Mammary epithelial cell (primary cell): Measurements from ENCODE around the gene LINGO1.

Source experiments
- EZH2 ChIP-seq: IDR thresholded peaks from 2 replicates; pipeline ENCODE4 v1.6.1; 2012; ENCODE audit warnings: low read length, inconsistent platforms, borderline replicate concordance
- TF ChIP-seq, protein P1 (sequence below), 2 donors: IDR thresholded peaks in 1 of 2; conservative IDR thresholded peaks in 1 of 2; 2 replicates each; pipeline ENCODE4 v1.5.1; 2011 to 2012; ENCODE audit warnings: inconsistent platforms in 2 of 2, low read length in 2 of 2, mild to moderate bottlenecking in 2 of 2, control low read depth in 1 of 2, low read depth in 1 of 2; ENCODE audit not compliant: insufficient read depth in 1 of 2; ENCODE audit errors: extremely low read depth in 1 of 2

GRCh38 chr15:77609558-77609957 is 23.2 kb downstream of the LINGO1 start:
- TF ChIP-seq, protein P1, sequence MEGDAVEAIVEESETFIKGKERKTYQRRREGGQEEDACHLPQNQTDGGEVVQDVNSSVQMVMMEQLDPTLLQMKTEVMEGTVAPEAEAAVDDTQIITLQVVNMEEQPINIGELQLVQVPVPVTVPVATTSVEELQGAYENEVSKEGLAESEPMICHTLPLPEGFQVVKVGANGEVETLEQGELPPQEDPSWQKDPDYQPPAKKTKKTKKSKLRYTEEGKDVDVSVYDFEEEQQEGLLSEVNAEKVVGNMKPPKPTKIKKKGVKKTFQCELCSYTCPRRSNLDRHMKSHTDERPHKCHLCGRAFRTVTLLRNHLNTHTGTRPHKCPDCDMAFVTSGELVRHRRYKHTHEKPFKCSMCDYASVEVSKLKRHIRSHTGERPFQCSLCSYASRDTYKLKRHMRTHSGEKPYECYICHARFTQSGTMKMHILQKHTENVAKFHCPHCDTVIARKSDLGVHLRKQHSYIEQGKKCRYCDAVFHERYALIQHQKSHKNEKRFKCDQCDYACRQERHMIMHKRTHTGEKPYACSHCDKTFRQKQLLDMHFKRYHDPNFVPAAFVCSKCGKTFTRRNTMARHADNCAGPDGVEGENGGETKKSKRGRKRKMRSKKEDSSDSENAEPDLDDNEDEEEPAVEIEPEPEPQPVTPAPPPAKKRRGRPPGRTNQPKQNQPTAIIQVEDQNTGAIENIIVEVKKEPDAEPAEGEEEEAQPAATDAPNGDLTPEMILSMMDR (conservative IDR thresholded peaks at IDR 0.05 in 1 of 2, IDR thresholded peaks at IDR 0.05 in 1 of 2; ENCODE audit: extremely low read depth in 1 of 2, insufficient read depth in 1 of 2, low read depth in 1 of 2, low read length in 2 of 2) = no peak
- TF ChIP-seq EZH2 = no peak
